Lung microvascular endothelial cell (primary cell): ENCODE measurements around the gene ASCL1. TPM values are rescaled to one million over a fixed set of nuclear protein-coding genes. Genes with fewer than 3 reads are reported as not detected.
A peak's percentile ranks its signal among the peaks of the same experiment; 100 is the strongest.

Source experiments
- DNase-seq, 2 donors: peaks; one replicate each; pipeline versions ENCODE4 v3.0.0 to v3.0.0-alpha.2; 2010; ENCODE audit warnings: low read depth in 2 of 2
- total RNA-seq: library from RNA; depleted of rRNA; stranded (reverse); fragments of >200 nt; gene quantifications from 2 replicates; pipeline ENCODE4 v1.2.1, GENCODE V29; 2014

ASCL1 gene
- total RNA-seq: not detected in 2 replicates

GRCh38 chr12:102957339-102958050, at the start of gene ASCL1:
ASCL1 (plus strand) TSS chr12:102957674; CDS start chr12:102958245, 571 bp downstream.
- peak; percentile 25 to 42 for DNase-seq

DNA sequence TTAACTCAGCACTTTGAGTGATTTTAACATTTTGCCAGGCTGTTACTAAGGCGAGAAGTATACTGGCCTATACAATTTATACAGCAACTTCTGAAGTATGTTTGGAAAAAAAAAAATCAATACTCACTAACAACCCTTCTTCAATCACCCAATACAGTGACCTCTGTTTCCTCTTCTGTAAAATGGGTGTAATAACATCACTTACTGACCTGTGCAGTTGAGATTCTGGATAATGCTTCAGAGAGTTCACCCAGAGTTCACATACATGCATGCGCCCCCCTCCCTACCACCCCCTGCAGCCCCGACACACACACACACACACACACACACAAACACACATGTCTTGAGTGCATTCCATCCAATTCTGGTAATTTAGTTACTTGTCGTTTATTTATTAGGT, 49.6 kb upstream of the ASCL1 start:
- no peak for DNase-seq

DNA sequence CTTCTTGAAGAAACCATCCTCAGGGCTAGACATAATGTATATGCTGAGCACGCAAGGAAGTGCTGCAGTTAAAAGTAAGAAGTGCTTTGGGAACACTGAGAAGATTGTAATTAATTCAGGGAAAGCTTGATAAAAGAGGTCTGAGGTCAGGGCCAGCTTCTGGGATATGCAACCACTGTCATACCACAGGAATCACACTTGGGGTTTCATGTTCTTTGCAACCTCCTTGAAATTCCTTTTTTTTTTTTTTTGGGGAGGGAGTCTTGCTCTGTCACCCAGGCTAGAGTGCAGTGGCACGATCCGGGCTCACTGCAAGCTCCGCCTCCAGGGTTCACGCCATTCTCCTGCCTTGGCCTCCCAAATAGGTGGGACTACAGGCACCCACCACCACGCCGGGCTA, 47.3 kb upstream of the ASCL1 start:
- DNase-seq: no peak

- DNase-seq: no peak
Observed at GRCh38 chr12:102910792-102911191, 46.7 kb upstream of the ASCL1 start.

GRCh38 chr12:102911320-102911719, 46.2 kb upstream of the ASCL1 start:
- no peak for DNase-seq

GRCh38 chr12:102912258-102912657, 45.2 kb upstream of the ASCL1 start:
- DNase-seq: no peak

GRCh38 chr12:102913453-102914226, 43.8 kb upstream of the ASCL1 start:
- no peak for DNase-seq

DNA sequence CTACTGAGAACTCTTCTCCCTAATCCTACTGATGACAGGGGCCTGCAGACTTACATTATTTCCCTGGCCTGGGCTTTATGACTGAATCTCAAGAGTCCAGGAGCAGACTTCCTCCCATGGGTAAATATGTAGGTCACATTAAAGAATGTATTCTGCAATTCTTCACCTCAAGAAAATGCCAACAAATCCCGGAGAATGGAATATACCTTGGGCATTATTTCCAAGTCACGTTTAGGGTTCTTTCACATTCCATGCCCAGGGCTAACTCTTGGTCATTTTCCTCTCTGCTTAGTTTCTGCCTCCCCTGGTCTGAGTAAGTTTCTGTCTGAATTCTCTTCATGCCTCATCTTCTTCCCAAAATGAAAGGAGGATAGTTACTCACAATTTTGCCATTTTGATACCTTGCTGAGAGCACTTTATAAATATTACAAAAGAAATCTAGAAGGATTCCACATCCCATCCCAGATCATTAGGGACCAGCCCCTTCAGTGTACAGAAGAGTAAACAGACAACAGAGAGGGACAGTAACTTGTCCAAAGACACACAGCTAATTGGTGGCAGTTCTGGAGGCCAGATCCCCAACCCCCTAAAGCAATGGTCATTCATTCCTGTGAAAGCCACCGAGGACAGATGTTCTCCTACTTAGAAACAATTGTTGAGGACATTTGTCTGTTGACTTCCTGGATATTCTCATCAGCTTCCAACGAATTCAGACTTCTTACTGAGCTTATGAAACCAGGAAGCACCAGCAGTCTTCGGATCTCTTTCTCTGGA, 41.0 kb upstream of the ASCL1 start:
- DNase-seq: no peak

DNA sequence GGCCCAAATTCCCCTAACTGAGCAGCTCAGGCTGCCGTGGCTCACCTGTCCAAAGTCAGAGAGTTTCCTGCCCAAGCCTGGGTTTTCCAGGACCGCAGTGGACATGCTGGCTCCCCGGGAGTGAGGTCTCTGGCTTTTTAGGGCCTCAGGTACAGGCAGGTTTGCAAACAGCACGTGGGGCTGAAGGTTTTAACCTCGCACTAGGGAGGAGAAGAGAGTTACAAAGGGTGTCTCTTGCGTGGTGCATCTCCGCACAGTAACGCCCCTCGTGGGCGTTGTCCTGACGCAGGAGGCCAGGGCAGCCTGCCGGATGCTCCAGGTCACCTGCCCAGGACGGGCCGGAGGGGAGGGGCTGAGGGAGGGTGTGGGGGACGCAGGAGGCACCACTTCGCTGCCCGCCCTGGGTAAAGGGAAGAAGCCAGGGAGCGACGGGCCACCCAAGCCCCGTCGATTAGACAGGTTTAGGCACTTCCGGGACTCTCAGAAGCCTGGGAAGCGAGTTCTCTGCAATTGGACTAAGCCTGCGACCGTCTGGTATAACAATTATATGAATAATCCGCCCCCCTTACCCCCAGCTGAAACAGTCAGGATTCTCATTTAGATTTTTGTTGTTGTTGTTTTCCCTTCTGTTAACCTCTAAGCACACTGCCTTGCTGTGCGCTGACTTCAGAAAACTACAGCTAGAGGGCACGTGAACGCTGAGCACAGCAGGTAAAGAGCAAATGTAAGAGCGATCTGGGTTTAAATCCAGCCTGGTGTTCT, 40.3 kb upstream of the ASCL1 start, which contains the start of gene PAH:
Gene PAH, minus strand, starts transcription at position 219 of the 762 bp plus-strand sequence. Its CDS starts 114 bp downstream, at position 105.
- DNase-seq: no peak

DNA sequence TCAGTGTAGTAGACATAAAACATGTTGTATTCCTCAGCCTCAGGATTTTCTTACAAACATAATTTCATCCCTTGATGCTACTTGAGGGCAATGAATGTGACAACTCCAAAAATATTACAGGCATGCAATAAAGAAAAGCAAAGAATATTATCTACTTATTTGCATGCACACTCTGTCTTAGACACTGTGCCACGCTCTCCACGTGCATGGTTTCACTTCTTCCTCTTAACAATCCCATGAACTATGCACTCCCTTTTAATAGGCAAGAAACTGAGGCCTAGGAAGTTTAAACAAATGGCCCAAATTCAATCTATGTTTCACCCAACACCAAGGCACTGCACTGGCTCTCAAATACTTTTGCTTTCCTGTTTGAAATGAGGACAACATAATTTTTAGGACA, 38.6 kb upstream of the ASCL1 start:
- DNase-seq: no peak

DNA sequence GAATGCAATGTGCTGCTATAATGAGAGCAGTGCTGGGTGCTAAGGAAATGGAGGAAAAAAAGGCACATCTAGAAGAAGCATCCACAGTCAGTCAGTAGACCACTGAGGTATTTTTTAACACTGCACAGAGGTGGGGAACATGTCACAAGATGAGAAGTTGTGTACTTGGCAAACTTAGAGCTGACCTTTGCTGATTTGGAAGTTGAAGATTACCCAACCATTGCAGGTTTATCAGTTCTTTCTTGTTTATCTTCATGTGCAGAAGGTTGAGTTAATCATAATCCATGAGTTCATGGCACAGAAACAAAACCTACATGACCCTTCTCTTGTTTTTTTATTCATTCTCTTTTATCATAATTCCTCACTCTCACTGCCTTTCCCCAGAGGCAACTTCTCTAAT, 37.2 kb upstream of the ASCL1 start:
- DNase-seq: no peak

GRCh38 chr12:102921240-102921639, 36.2 kb upstream of the ASCL1 start:
- no peak for DNase-seq

DNA sequence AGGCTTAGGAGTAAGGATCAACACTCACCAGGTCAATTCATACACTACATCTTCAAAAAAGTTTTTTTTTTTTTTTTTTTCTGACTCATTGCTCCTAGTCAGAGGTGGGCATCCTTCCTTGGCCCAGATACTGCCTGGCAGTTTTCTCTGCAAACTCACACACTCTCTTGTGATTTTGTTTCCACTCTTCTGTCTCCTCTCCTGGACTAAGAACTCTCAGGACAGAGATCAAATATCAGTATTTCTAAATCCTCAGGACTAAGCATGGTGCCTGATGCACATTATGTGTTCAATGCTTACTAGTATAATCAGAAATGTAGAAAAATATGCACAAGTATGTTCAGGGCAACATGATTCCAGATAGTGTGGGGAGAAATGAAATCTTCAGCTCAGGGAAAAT, 30.3 kb upstream of the ASCL1 start:
- DNase-seq: no peak

DNA sequence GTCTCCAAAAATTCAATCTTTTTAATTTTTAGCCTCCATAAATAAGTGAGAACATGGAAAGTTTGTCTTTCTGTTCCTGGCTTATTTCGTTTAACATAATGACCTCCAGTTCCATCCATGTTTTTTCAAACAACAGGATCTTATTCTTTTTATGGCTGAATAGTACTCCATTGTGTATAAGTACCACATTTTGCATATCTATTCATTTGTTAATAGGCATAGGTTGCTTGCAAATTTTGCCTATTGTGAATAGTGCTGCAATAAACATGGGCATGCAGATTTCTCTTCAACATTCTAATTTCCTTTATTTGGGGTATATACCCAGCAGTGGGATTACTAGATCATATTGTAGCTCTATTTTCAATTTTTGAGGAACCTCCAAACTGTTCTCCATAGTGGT, 24.3 kb upstream of the ASCL1 start:
- DNase-seq: no peak

GRCh38 chr12:102939059-102939458, 18.4 kb upstream of the ASCL1 start:
- no peak for DNase-seq

DNA sequence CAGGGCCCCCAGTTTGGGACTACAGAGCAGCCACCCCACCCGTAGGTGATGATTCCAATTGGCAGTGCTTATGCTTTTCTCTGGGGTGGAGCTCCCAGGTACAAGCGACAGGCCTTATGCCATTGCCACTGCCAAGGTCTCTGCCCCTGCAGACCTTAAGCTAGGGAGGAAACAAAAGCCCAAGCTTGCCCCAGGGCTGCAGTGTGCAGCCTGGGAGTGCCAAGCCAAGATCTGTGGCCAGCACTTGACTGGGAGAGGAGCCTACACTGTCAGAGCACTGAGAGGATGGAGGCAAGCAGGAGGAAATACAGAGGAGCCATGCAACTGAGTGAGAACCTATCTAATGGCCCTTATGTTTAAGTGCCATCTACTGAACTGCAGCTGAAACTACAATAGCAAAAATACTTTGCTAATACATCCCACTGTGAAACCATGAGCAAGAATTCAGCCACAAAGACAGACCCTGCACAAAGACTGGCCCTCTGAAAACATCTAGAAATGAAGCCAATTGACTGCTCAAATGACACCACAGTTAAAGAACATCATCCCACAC, 17.7 kb upstream of the ASCL1 start:
- DNase-seq: no peak

GRCh38 chr12:102946042-102946441, 11.4 kb upstream of the ASCL1 start:
- no peak for DNase-seq

- DNase-seq: peak; percentile 58 to 65
Observed at GRCh38 chr12:102948941-102949352, 8.5 kb upstream of the ASCL1 start.

GRCh38 chr12:102950107-102950949, 7.1 kb upstream of the ASCL1 start:
- DNase-seq: peak in 1 of 2 donors; percentile 6
